ENCODE results near the gene PTTG1.

The PTTG1 gene

DNA sequence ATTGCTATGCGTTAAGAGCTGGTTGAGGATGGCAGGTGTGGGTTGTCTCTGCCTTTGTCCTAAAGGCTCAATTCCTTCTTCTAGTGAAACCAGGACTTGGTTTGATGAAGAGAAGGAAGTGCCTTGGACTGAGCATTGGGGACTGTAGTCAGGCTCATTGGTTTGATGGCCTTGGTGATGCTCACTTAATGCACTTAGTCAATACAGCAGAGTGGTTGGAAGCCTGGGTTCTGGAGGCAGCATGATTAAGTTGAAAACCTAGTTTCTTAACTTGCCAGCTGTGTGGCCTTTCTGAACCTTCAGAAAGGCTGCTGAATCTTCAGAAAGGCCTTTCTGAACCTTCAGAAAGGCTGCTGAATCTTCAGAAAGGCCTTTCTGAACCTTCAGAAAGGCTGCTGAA is 52.4 kb downstream of the PTTG1 start:
- DNase-seq: no peak

DNA sequence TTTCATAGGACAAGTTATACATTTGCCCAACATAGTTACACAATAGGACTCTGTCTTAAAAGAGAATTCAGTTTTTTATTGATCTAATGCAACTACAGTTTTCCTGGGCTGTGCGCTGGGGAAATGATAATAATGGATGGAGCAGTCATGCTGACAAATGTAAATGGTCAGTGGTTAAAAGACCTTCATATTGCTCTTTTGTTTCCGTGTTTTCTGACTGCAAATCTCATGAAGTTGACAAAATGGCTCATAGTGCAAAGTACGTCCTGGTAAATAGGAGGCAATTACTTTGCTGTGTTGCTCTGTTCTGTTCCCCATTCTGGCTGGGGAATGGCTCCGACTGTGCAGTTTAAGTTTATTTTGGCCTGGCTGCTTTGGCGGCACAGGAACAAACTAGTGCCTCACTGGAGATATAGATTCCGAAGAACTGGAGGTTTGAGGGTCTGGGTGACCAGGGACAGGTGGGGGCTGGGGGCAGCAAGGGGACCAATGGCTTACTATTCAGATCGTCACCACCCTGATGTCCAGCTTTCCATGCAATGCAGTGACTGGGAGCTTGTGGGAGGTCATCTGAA is 54.3 kb downstream of the PTTG1 start:
- DNase-seq: no peak

DNA sequence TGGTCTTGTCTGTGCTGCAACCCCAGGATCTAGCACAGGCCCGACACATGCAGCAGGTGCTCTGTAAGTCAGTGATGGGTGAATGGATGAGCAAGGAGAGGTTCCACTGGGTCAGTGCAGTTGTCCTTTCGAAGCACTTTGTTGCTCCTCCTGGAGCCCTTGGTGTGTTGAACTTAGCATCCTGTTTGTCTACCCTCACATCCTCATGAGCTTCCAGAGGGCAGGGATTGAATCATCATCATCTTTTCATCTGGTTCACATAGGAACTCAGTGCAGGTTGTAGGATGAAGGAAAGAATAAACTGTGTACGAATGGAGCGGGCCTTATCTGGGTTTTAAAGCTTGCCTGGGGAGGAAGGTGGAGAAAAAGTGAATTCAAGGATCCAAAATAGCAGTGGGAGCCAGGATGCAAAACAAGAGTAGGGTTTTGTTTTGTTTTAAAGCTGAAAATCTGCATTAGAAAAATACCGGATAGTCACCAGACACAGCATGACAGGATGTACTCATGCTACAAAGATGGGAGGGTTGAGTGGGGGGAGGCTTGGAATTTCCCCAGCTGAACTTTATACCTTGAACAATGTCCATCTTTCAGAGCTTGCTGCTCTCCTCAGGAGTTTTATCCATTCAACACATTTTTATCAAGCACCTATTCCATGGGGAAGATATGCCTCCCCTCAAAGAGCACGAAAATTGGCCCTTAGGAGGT is 55.8 kb downstream of the PTTG1 start:
- no peak for DNase-seq

DNA sequence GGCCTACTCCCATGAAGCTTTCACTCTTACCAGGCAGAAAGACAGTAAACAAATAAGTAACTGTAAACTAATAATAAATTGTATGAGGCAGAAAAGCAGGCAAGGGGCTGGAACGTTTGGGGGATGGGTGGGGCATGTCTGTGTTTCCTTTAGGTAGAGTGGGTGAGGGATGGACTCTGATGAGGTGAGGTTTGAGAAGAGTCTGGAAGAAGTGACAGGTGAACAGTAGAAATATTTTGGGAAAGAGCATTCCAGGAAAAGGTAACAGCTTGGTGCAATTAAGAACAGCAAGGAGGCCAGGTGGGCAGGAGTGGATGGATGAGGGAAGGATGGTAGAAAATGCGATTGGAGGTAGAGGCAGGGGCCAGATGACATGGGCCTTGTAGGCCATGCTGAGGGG is 56.5 kb downstream of the PTTG1 start:
- no peak for DNase-seq
